H9 (cell line): ENCODE results near the gene GRB10. TPM values are rescaled to one million over a fixed set of nuclear protein-coding genes. Genes with fewer than 3 reads are reported as not detected.

Source experiments
- DNase-seq: peaks from one replicate; pipeline ENCODE4 v3.0.0-alpha.2; 2017
- H2AFZ ChIP-seq: one replicate; pipeline ENCODE4 v1.6.1; 2013; ENCODE audit warnings: mild to moderate bottlenecking, low read length, control low read depth, moderate library complexity
- H2AK5ac ChIP-seq: 2 replicates; pipeline ENCODE4 v1.6.1; 2013; ENCODE audit warnings: low read length, control low read depth, mixed read lengths; ENCODE audit not compliant: insufficient read length
- H2BK120ac ChIP-seq: one replicate; pipeline ENCODE4 v1.6.1; 2013; ENCODE audit warnings: low read depth, mild to moderate bottlenecking, low read length, control low read depth, inconsistent platforms; ENCODE audit not compliant: poor library complexity, severe bottlenecking
- H2BK12ac ChIP-seq: 2 replicates; pipeline ENCODE4 v1.6.1; 2013; ENCODE audit warnings: low read length, control low read depth, mixed read lengths, low read depth; ENCODE audit not compliant: insufficient read length
- H2BK15ac ChIP-seq: 2 replicates; pipeline ENCODE4 v1.6.1; 2013; ENCODE audit warnings: low read depth, low read length, control low read depth
- H2BK20ac ChIP-seq: one replicate; pipeline ENCODE4 v1.6.1; 2013; ENCODE audit warnings: low read depth, mild to moderate bottlenecking, low read length, control low read depth, inconsistent platforms; ENCODE audit not compliant: poor library complexity, severe bottlenecking
- H2BK5ac ChIP-seq: 2 replicates; pipeline ENCODE4 v1.6.1; 2013; ENCODE audit warnings: low read length, control low read depth, mixed read lengths; ENCODE audit not compliant: insufficient read length
- H3K14ac ChIP-seq: 2 replicates; pipeline ENCODE4 v1.6.1; 2013; ENCODE audit warnings: low read length, control low read depth; ENCODE audit not compliant: insufficient read depth
- H3K18ac ChIP-seq: 2 replicates; pipeline ENCODE4 v1.6.1; 2013; ENCODE audit warnings: low read depth, mild to moderate bottlenecking, mixed read lengths, low read length, control low read depth; ENCODE audit not compliant: insufficient read length
- H3K23ac ChIP-seq: 2 replicates; pipeline ENCODE4 v1.6.1; 2013; ENCODE audit warnings: low read length, control low read depth, mixed read lengths, low read depth; ENCODE audit not compliant: insufficient read length
- H3K23me2 ChIP-seq: 2 replicates; pipeline ENCODE4 v1.6.1; 2013; ENCODE audit warnings: low read depth, mild to moderate bottlenecking, mixed read lengths, low read length, control low read depth; ENCODE audit not compliant: insufficient read length, poor library complexity, severe bottlenecking
- H3K27ac ChIP-seq: 2 replicates; pipeline ENCODE4 v1.5.1; 2013; ENCODE audit warnings: low read length, control low read depth, mixed read lengths, low read depth; ENCODE audit not compliant: insufficient read length
- H3K27me3 ChIP-seq: 2 replicates; pipeline ENCODE4 v1.6.1; 2013; ENCODE audit warnings: low read length, control low read depth, inconsistent platforms; ENCODE audit not compliant: insufficient read depth
- H3K4ac ChIP-seq: 2 replicates; pipeline ENCODE4 v1.6.1; 2013; ENCODE audit warnings: low read depth, mild to moderate bottlenecking, control low read depth, inconsistent platforms, low read length, moderate library complexity
- H3K4me1 ChIP-seq: 2 replicates; pipeline ENCODE4 v1.6.1; 2013; ENCODE audit warnings: low read length, control low read depth, inconsistent platforms; ENCODE audit not compliant: insufficient read depth
- H3K4me2 ChIP-seq: 2 replicates; pipeline ENCODE4 v1.6.1; 2013; ENCODE audit warnings: low read length, control low read depth, mixed read lengths; ENCODE audit not compliant: insufficient read length, insufficient read depth
- H3K56ac ChIP-seq: 2 replicates; pipeline ENCODE4 v1.6.1; 2013; ENCODE audit warnings: low read depth, mild to moderate bottlenecking, mixed read lengths, low read length, control low read depth; ENCODE audit not compliant: insufficient read length
- H3K79me1 ChIP-seq: 2 replicates; pipeline ENCODE4 v1.6.1; 2013; ENCODE audit warnings: low read depth, mild to moderate bottlenecking, moderate library complexity, low read length, control low read depth, inconsistent platforms; ENCODE audit not compliant: insufficient read depth, poor library complexity, severe bottlenecking
- H3K79me2 ChIP-seq: 2 replicates; pipeline ENCODE4 v1.6.1; 2013; ENCODE audit warnings: low read length, control low read depth, inconsistent platforms; ENCODE audit not compliant: insufficient read depth
- H3K9ac ChIP-seq: 2 replicates; pipeline ENCODE4 v1.6.1; 2013; ENCODE audit warnings: low read length, control low read depth, mixed read lengths; ENCODE audit not compliant: insufficient read length; ENCODE audit errors: extremely low read depth
- H3K9me3 ChIP-seq: one replicate; pipeline ENCODE4 v1.6.1; 2013; ENCODE audit warnings: low read depth, low read length, inconsistent platforms; ENCODE audit not compliant: control insufficient read depth
- H3T11ph ChIP-seq: one replicate; pipeline ENCODE4 v1.6.1; 2013; ENCODE audit warnings: mild to moderate bottlenecking, low read length, control low read depth, inconsistent platforms
- H4K20me1 ChIP-seq: one replicate; pipeline ENCODE4 v1.6.1; 2013; ENCODE audit not compliant: control insufficient read depth, insufficient read length, insufficient read depth
- H4K5ac ChIP-seq: 2 replicates; pipeline ENCODE4 v1.6.1; 2013; ENCODE audit warnings: low read depth, mild to moderate bottlenecking, mixed read lengths, low read length, control low read depth; ENCODE audit not compliant: insufficient read length
- H4K8ac ChIP-seq: replicated peaks from 2 replicates; pipeline ENCODE4 v1.6.1; 2013; ENCODE audit warnings: low read length, control low read depth, mixed read lengths, low read depth; ENCODE audit not compliant: insufficient read length
- H4K91ac ChIP-seq: 2 replicates; pipeline ENCODE4 v1.6.1; 2013; ENCODE audit warnings: low read depth, mild to moderate bottlenecking, moderate library complexity, mixed read lengths, low read length, control low read depth; ENCODE audit not compliant: insufficient read length
- H3K27ac Mint-ChIP-seq, 3 experiments: 2 replicates in 2 of 3; 3 replicates in 1 of 3; pipeline ENCODE4 v1.8.0; 2020 to 2021; ENCODE audit warnings: mixed read lengths in 3 of 3, mild to moderate bottlenecking in 1 of 3, moderate library complexity in 1 of 3
- H3K27me3 Mint-ChIP-seq: 2 replicates; pipeline ENCODE4 v1.8.0; 2021; ENCODE audit warnings: low read depth, mild to moderate bottlenecking, moderate library complexity, mixed read lengths
- H3K36me3 Mint-ChIP-seq, 3 experiments: 2 replicates in 2 of 3; 3 replicates in 1 of 3; pipeline ENCODE4 v1.8.0; 2020 to 2021; ENCODE audit warnings: low read depth in 3 of 3, mixed read lengths in 3 of 3; ENCODE audit not compliant: insufficient read depth in 1 of 3
- H3K4me1 Mint-ChIP-seq, 2 experiments: 2 replicates each; pipeline ENCODE4 v1.8.0; 2020; ENCODE audit warnings: mixed read lengths in 2 of 2
- H3K4me3 Mint-ChIP-seq, 2 experiments: 2 replicates in 1 of 2; 3 replicates in 1 of 2; pipeline ENCODE4 v1.8.0; 2020 to 2021; ENCODE audit warnings: mild to moderate bottlenecking in 2 of 2, mixed read lengths in 2 of 2, moderate library complexity in 1 of 2
- H3K9me3 Mint-ChIP-seq, 2 experiments: 2 replicates in 1 of 2; 3 replicates in 1 of 2; pipeline ENCODE4 v1.8.0; 2020; ENCODE audit warnings: mild to moderate bottlenecking in 2 of 2, mixed read lengths in 2 of 2, moderate library complexity in 1 of 2
- CTCF ChIP-seq: fragments of 200-600 bp; sonication (generic); conservative IDR thresholded peaks from 3 replicates; pipeline ENCODE4 v1.8.0; 2021; ENCODE audit warnings: antibody characterized with exemption, mild to moderate bottlenecking
- WGBS: extraction: QIAGEN DNeasy Blood & Tissue Kit; methylation state at CpG from one replicate; pipeline ENCODE4 v1.1.7; 2013; ENCODE audit warnings: missing lambda C conversion rate, low lambda C conversion rate, mixed read lengths; ENCODE audit not compliant: insufficient read length; ENCODE audit errors: extremely low coverage; 5-methylcytosine and 5-hydroxymethylcytosine counted together
- total RNA-seq: library from RNA; stranded (reverse); gene quantifications from 2 replicates; pipeline ENCODE4 v1.2.1, GENCODE V29; 2021

The GRB10 gene
- total RNA-seq, 1 experiment from 2014 or later: 108 TPM

- no peaks in the 10 kb centered on the region for H3K9me3 ChIP-seq
- Mint-ChIP-seq H3K4me1 (peaks cover 18 to 21% of the 10 kb centered on the region in 2 experiments), H3K36me3 (peaks cover 10 to 19% (median 10%) of the 10 kb centered on the region in 3 experiments; a peak in 6 of 7 replicates), H3K9me3 (peaks cover 0 to 2% of the 10 kb centered on the region in 2 experiments; a peak in 2 of 5 replicates), H3K27ac (peak overlapping the region in 2 of 3 experiments; percentile 23 to 85; a peak in 3 of 7 replicates), H3K4me3 (no peak overlapping the region), H3K27me3 (no peaks in the 10 kb centered on the region)
- H3K27ac ChIP-seq: no peak overlapping the region
- no peak overlapping the region for H2BK120ac ChIP-seq
- H3K18ac ChIP-seq: no peak overlapping the region
- no peak overlapping the region for H3K23ac ChIP-seq
- no peaks in the 10 kb centered on the region; the same call in 1 of the 2 replicates for H3K27me3 ChIP-seq
- peaks cover 2% of the 10 kb centered on the region; the same call in 1 of the 2 replicates for H3K4me1 ChIP-seq
- WGBS: no CpG with 5 or more reads among the region's 2 CpGs
- no peak overlapping the region for H3K4ac ChIP-seq
- H3K14ac ChIP-seq: no peak overlapping the region
- no peak overlapping the region for H2BK12ac ChIP-seq
- H3K56ac ChIP-seq: no peak overlapping the region
- H2BK20ac ChIP-seq: no peak overlapping the region
- H2AFZ ChIP-seq: no peak overlapping the region
- no peaks in the 10 kb centered on the region for H3K79me1 ChIP-seq
- no peak overlapping the region for H4K91ac ChIP-seq
- no peak overlapping the region for H3T11ph ChIP-seq
- H2BK15ac ChIP-seq: no peak overlapping the region
- no peak for DNase-seq
- no peak overlapping the region for H2AK5ac ChIP-seq
- no peaks in the 10 kb centered on the region for H3K23me2 ChIP-seq
- 0 out of 2 replicates have a peak, but pooled peaks cover 2% of the 10 kb centered on the region for H3K79me2 ChIP-seq
- no peaks in the 10 kb centered on the region for H4K20me1 ChIP-seq
- H3K9ac ChIP-seq: no peak overlapping the region
- no peak overlapping the region for H2BK5ac ChIP-seq
- TF ChIP-seq CTCF: no peak
- no peak overlapping the region for H3K4me2 ChIP-seq
- H4K5ac ChIP-seq: no peak overlapping the region
- H4K8ac ChIP-seq: no peak overlapping the region
These were observed 87.7 kb downstream of the GRB10 start for GRCh38 chr7:50695026-50695425.
